Mammary epithelial cell (primary cell): Measurements from ENCODE around the gene NTN1.

Experiments
- EZH2 ChIP-seq: IDR thresholded peaks from 2 replicates; pipeline ENCODE4 v1.6.1; 2012; ENCODE audit warnings: low read length, inconsistent platforms, borderline replicate concordance
- TF ChIP-seq, protein P1 (sequence below), 2 donors: IDR thresholded peaks in 1 of 2; conservative IDR thresholded peaks in 1 of 2; 2 replicates each; pipeline ENCODE4 v1.5.1; 2011 to 2012; ENCODE audit warnings: inconsistent platforms in 2 of 2, low read length in 2 of 2, mild to moderate bottlenecking in 2 of 2, control low read depth in 1 of 2, low read depth in 1 of 2; ENCODE audit not compliant: insufficient read depth in 1 of 2; ENCODE audit errors: extremely low read depth in 1 of 2

DNA sequence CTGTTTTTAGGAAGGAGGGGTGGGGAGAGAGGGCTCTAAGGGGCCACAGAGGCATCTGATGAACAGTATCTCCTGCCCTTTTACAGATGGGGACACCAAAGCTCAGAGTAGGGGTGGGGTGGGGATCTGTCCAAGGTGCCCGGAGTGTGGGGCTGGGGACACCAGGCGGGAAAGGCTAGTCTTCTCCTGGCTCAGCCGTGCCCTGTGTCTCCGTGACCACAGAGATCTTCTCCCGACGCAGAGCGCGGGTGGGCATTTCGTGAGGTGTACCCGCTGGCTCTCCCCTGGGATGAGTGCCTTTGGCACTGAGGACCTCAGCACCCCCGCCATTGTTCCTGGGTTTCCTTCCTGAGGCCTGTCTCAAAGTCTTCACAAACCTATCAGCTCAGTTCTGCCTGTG is 209.6 kb downstream of the NTN1 start:
- TF ChIP-seq, protein P1, sequence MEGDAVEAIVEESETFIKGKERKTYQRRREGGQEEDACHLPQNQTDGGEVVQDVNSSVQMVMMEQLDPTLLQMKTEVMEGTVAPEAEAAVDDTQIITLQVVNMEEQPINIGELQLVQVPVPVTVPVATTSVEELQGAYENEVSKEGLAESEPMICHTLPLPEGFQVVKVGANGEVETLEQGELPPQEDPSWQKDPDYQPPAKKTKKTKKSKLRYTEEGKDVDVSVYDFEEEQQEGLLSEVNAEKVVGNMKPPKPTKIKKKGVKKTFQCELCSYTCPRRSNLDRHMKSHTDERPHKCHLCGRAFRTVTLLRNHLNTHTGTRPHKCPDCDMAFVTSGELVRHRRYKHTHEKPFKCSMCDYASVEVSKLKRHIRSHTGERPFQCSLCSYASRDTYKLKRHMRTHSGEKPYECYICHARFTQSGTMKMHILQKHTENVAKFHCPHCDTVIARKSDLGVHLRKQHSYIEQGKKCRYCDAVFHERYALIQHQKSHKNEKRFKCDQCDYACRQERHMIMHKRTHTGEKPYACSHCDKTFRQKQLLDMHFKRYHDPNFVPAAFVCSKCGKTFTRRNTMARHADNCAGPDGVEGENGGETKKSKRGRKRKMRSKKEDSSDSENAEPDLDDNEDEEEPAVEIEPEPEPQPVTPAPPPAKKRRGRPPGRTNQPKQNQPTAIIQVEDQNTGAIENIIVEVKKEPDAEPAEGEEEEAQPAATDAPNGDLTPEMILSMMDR (conservative IDR thresholded peaks at IDR 0.05 in 1 of 2, IDR thresholded peaks at IDR 0.05 in 1 of 2; ENCODE audit: extremely low read depth in 1 of 2, insufficient read depth in 1 of 2, low read depth in 1 of 2, low read length in 2 of 2), result no peak
- no peak for TF ChIP-seq EZH2
